Endothelial cell of umbilical vein (primary cell): ENCODE measurements around the gene LGALSL. TPM values are rescaled to one million over a fixed set of nuclear protein-coding genes. Genes with fewer than 3 reads are reported as not detected.

Source experiments
- BruUV-seq: library from RNA; stranded (reverse); fragments of 400-500 nt; replicated peaks from 2 replicates; lab custom pipeline; 2021; lab: Mats Ljungman, UMichigan
- CTCF ChIA-PET: fragments of 300-600, 350-600 bp; sonication (Branson Sonifier 250); formaldehyde crosslinking; loops from one replicate; lab custom pipeline; 2021; ENCODE audit warnings: antibody characterized with exemption, inconsistent platforms; lab: Charles Lee
- POLR2A ChIA-PET: fragments of 300-600, 350-600 bp; sonication (Branson Sonifier 250); formaldehyde crosslinking; loops from one replicate; lab custom pipeline; 2021; ENCODE audit warnings: antibody characterized with exemption, inconsistent platforms; lab: Charles Lee
- DNase-seq: peaks from one replicate; pipeline ENCODE4 v3.0.0-alpha.2; 2011; ENCODE audit warnings: low read depth, low spot score
- FAIRE-seq: peaks from 2 replicates; lab custom pipeline; 2011; peaks lifted over from hg19 to GRCh38; lab: Jason Lieb, UNC
- H2AFZ ChIP-seq: 2 replicates; pipeline ENCODE4 v1.6.0; 2012; ENCODE audit warnings: low read depth, low read length, control low read depth, inconsistent platforms
- H3K27ac ChIP-seq: 2 replicates; pipeline ENCODE4 v1.5.1; 2011; ENCODE audit warnings: low read depth, mild to moderate bottlenecking, control low read depth, low read length, moderate library complexity; ENCODE audit not compliant: insufficient read depth
- H3K27me3 ChIP-seq, 2 experiments: 2 replicates each; pipeline versions ENCODE4 v1.6.0 to v1.6.1; 2011; ENCODE audit warnings: low read length in 2 of 2, mixed read lengths in 1 of 2; ENCODE audit not compliant: control insufficient read depth in 2 of 2, insufficient read depth in 2 of 2
- H3K36me3 ChIP-seq, 2 experiments: 2 replicates in 1 of 2; 3 replicates in 1 of 2; pipeline ENCODE4 v1.5.1; 2011; ENCODE audit warnings: low read length in 2 of 2, mild to moderate bottlenecking in 1 of 2, moderate library complexity in 1 of 2; ENCODE audit not compliant: control insufficient read depth in 2 of 2, insufficient read depth in 2 of 2; ENCODE audit errors: extremely low read depth in 1 of 2
- H3K4me1 ChIP-seq: 3 replicates; pipeline ENCODE4 v1.5.1; 2011; ENCODE audit warnings: mild to moderate bottlenecking, low read length; ENCODE audit not compliant: control insufficient read depth, insufficient read depth; ENCODE audit errors: extremely low read depth
- H3K4me2 ChIP-seq: 2 replicates; pipeline ENCODE4 v1.6.1; 2011; ENCODE audit warnings: low read length, control low read depth, mixed read lengths; ENCODE audit not compliant: insufficient read depth
- H3K4me3 ChIP-seq, 3 experiments: fragments of 200-600 bp in 1 of 3; sonication (generic), shearing (Covaris generic) in 1 of 3; replicated peaks in 1 of 3; 2 replicates each; pipeline ENCODE4 v1.5.1; 2011 to 2016; ENCODE audit warnings: control low read depth in 3 of 3, low read length in 3 of 3, mild to moderate bottlenecking in 2 of 3, inconsistent platforms in 1 of 3, low read depth in 1 of 3, moderate library complexity in 1 of 3; ENCODE audit not compliant: insufficient read depth in 1 of 3
- H3K79me2 ChIP-seq: 2 replicates; pipeline ENCODE4 v1.6.0; 2012; ENCODE audit warnings: low read length, inconsistent platforms; ENCODE audit not compliant: control insufficient read depth, insufficient read depth
- H3K9ac ChIP-seq: replicated peaks from 2 replicates; pipeline ENCODE3; 2011; ENCODE audit warnings: low read length, control low read depth; ENCODE audit not compliant: insufficient read depth; ENCODE audit errors: extremely low read depth
- H3K9me1 ChIP-seq: replicated peaks from 3 replicates; pipeline ENCODE4 v1.6.0; 2011; ENCODE audit warnings: mild to moderate bottlenecking, low read length; ENCODE audit not compliant: control insufficient read depth, insufficient read depth; ENCODE audit errors: extremely low read depth
- H3K9me3 ChIP-seq: replicated peaks from 2 replicates; pipeline ENCODE4 v1.5.1; 2012; ENCODE audit warnings: low read length, inconsistent platforms; ENCODE audit not compliant: control insufficient read depth, insufficient read depth
- H4K20me1 ChIP-seq: replicated peaks from 2 replicates; pipeline ENCODE3; 2011; ENCODE audit warnings: mild to moderate bottlenecking, low read length; ENCODE audit not compliant: control insufficient read depth, insufficient read depth; ENCODE audit errors: extremely low read depth
- CTCF ChIP-seq, 2 donors: IDR thresholded peaks; 1 replicate in 1 of 2; 2 replicates in 1 of 2; pipeline ENCODE4 v1.5.1; 2011; ENCODE audit warnings: low read length in 2 of 2, mild to moderate bottlenecking in 2 of 2, moderate library complexity in 2 of 2, control low read depth in 1 of 2, inconsistent platforms in 1 of 2, low read depth in 1 of 2; ENCODE audit not compliant: insufficient read depth in 1 of 2; ENCODE audit errors: extremely low read depth in 1 of 2
- EZH2 ChIP-seq: IDR thresholded peaks from 2 replicates; pipeline ENCODE4 v1.6.1; 2012; ENCODE audit warnings: borderline replicate concordance, low read depth, mild to moderate bottlenecking, moderate library complexity, low read length, inconsistent platforms; ENCODE audit not compliant: severe bottlenecking
- FOS ChIP-seq: IDR thresholded peaks from 2 replicates; pipeline ENCODE4 v1.6.1; 2011; ENCODE audit warnings: mild to moderate bottlenecking, low read length, moderate library complexity, borderline replicate concordance; ENCODE audit not compliant: insufficient read depth
- GATA2 ChIP-seq: IDR thresholded peaks from 2 replicates; pipeline ENCODE4 v1.7.0; 2011; ENCODE audit warnings: low read depth, mild to moderate bottlenecking, moderate library complexity, mixed read lengths, low read length; ENCODE audit not compliant: insufficient read length, insufficient read depth
- JUN ChIP-seq: IDR thresholded peaks from 2 replicates; pipeline ENCODE4 v1.6.1; 2011; ENCODE audit warnings: borderline replicate concordance, low read depth; ENCODE audit not compliant: insufficient read length, insufficient read depth
- MAX ChIP-seq: IDR thresholded peaks from 2 replicates; pipeline ENCODE4 v1.6.1; 2011; ENCODE audit not compliant: insufficient read depth, insufficient read length
- MYC ChIP-seq: IDR thresholded peaks from one replicate; pipeline ENCODE4 v1.6.1; 2011; ENCODE audit warnings: mild to moderate bottlenecking, low read depth, low read length
- POLR2A ChIP-seq: IDR thresholded peaks from 2 replicates; pipeline ENCODE4 v1.6.1; 2012; ENCODE audit warnings: low read depth, mild to moderate bottlenecking, control low read depth, low read length
- POLR2AphosphoS5 ChIP-seq: IDR thresholded peaks from 2 replicates; pipeline ENCODE4 v1.6.1; 2012; ENCODE audit warnings: low read depth, mild to moderate bottlenecking, control low read depth, low read length, moderate library complexity; ENCODE audit not compliant: insufficient read depth
- dilution Hi-C: fragments of 300-500 bp; cut with MboI; formaldehyde crosslinking; loops from one replicate; pipeline ENCODE4 v1.15.0; 2019; ENCODE audit warnings: low sequenced_read_pairs; ENCODE audit not compliant: extremely low pct_ligation_motif_present
- intact Hi-C: fragments of 100-400 bp; cut with micrococcal nuclease; formaldehyde crosslinking; loops from one replicate; pipeline ENCODE4 v1.10.0; 2022
- polyA plus RNA-seq, 4 experiments: library from polyadenylated mRNA; depleted of rRNA in 3 of 4; stranded (reverse) in 3 of 4; unstranded in 1 of 4; fragments of >200 nt; gene quantifications; 2 replicates each; pipeline versions ENCODE4 v1.2.1 to v1.2.3, GENCODE V29; 2011 to 2012; ENCODE audit warnings: missing spikeins in 1 of 4
- total RNA-seq: library from RNA; stranded (reverse); gene quantifications from 2 replicates; pipeline ENCODE4 v1.2.3, GENCODE V29; 2021

Gene LGALSL
- total and polyA plus RNA-seq, 2 donors (not counting 3 experiments of a cell fraction or from before 2014, with no cell fraction given) = 2.3 to 2.6 TPM

- no peak for DNase-seq
- dilution Hi-C loops = no loop called here
These were observed 19.8 kb upstream of the LGALSL start for GRCh38 chr2:64434039-64434657.

More at GRCh38 chr2:64434039-64434657, 19.8 kb upstream of the LGALSL start:
- intact Hi-C loops = no loop called here
- Histone ChIP-seq H3K9me3 (no peaks in the 10 kb centered on the region), H3K79me2 (no peaks in the 10 kb centered on the region), H3K4me1 (no peaks in the 10 kb centered on the region), H2AFZ (no peak overlapping the region), H4K20me1 (no peaks in the 10 kb centered on the region), H3K9ac (no peak overlapping the region), H3K27ac (no peak overlapping the region), H3K9me1 (no peaks in the 10 kb centered on the region), H3K36me3 (no peaks in the 10 kb centered on the region), H3K27me3 (peaks cover 23 to 28% of the 10 kb centered on the region in 2 experiments), H3K4me3 (no peak overlapping the region), H3K4me2 (no peak overlapping the region)
- no TSS peak for BruUV-seq
- TF ChIP-seq MYC = no peak
- no peak for TF ChIP-seq CTCF (IDR thresholded peaks at IDR 0.05; ENCODE audit: extremely low read depth in 1 of 2, insufficient read depth in 1 of 2, low read depth in 1 of 2, low read length in 2 of 2)
- no peak for TF ChIP-seq EZH2
- no peak for TF ChIP-seq POLR2AphosphoS5
- no peak for TF ChIP-seq JUN
- no peak for TF ChIP-seq MAX
- TF ChIP-seq FOS = no peak
- no peak for TF ChIP-seq POLR2A
- no peak for TF ChIP-seq GATA2
- POLR2A ChIA-PET = no interaction called here
- FAIRE-seq = no peak
- CTCF ChIA-PET = no interaction called here
